OCI-M1 (cell line): ENCODE data around the gene APOC3.

Experiments
- DNase-seq: peaks from one replicate; lab custom pipeline; 2025; lab: John Stamatoyannopoulos, UW

Gene APOC3

DNA sequence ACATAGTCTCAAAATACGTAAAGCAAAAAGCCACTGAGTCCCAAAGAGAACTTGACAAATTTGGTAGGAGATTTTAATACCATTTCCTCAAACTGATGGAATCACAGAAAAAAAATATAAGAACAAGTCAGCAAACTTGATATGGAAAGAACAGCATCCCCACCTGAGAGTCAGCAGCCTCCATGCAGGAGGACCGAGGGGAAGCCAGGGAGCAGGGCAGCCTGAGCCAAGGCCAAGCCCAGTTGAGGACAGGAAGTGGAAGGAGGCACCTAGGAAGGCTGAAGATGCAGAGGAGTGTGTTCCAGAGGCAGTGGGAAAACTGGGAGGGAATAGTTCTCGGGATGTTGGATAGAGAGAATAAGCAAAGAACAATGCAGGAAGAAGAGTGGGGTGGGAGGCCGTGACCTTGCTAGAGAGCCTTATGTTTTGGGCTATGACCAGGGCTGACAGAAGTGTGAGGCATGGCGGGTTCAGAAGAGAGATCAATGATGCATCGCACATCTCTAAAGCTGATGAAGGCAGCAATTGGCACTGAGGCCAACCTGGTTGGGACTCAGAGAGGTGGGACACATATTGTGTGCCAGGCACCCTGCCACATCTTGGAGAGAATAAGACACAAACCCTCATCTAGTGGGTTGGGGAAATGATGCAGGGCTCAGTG lies 22.0 kb upstream of the APOC3 start:
- DNase-seq, result no peak

DNA sequence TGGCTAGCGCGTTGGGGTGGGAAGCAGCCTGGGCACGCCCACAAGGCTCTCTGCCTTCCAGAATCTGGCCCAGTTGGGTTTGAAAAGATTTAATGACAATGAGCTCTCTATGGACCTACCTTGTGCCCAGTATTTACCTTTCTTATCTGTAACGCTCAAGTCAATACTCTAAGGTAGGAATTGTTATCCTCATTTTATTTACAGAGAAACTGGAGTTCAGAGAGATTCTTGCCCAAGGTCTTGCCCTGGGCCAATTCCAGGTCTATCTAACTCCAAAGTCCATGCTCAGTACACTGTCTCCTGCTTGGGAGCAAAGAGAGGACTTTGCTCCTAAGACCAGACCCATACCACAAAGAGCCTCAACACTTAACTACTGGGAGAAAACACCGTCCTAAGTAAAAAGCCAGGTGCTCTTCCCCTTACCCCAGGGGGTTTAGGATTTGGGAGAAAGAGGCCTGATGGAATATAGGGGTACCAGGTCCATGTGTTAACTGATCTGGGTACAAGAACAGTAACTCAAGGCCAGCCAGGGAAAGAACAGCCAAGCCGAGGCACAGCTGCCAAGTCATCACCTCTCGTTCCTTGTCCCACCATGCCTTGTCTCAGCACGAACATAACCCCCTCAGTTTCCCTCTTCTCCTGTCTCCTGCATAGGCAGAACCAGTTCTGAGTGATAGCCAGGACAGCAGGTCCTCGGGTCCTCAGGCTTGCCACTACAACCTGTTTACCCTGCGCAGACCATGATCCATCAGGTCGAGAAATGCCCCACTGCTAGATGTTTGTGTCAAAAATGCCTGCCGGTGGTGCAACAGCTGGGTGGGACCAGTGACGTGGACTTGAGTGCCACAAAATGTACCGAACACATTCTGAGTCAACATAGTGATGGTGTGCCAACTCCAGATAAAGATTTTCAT lies 21.2 kb upstream of the APOC3 start:
- no peak for DNase-seq

DNA sequence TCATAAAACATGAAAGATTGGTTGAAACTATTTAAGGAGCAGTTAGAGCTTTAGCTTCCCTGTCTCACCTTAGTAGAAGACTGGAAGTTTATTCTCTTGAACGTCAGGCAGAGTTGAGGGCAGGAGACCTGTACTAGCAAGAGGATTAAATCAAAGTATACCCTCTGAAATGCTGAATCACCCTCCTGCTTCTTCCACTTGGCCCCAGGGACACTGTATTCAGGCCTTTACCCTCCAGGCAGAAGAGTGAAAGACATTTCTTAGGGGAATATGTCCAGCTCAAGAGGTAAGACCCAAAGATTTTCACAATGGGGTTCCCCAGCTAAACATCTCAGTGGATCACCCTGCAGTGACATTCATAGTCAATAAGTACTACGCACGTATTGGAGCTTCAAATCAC lies 18.5 kb upstream of the APOC3 start:
- peak; percentile 26 for DNase-seq

DNA sequence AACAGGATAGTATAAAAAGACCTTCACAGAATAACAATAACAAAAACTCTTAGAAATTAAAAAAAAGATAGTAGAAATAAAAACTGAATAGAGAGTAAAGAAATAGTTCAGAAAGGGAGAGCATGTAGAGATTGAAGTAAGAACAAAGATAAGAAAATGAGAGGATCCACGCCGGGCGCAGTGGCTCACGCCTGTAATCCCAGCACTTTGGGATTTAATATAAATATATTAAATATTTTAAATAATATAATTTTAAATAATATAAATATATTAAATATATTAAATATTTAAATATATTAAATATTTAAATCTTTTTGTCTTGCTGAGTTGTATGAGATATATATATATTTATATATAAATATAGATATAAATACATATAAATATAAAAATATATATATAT lies 17.6 kb upstream of the APOC3 start:
- DNase-seq, result no peak

DNA sequence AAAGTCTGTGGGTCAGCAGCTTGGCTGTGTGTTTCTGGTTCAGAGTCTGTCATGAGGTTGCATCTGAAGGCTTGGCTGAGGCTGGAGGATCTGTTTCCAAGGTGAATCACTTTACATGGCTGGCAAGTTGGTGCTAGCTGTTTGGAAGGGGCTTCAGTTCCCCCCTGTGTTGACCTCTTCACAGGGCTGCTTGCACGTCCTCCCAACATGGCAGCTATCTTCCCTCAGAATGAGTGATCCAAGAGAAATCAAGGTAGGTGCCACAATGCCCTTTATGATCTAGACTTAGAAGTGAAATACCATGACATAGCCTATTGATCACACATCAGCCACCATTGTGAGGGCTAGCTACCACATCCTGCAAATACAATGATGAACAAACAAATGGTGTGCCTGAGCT lies 16.5 kb upstream of the APOC3 start:
- DNase-seq, result no peak

DNA sequence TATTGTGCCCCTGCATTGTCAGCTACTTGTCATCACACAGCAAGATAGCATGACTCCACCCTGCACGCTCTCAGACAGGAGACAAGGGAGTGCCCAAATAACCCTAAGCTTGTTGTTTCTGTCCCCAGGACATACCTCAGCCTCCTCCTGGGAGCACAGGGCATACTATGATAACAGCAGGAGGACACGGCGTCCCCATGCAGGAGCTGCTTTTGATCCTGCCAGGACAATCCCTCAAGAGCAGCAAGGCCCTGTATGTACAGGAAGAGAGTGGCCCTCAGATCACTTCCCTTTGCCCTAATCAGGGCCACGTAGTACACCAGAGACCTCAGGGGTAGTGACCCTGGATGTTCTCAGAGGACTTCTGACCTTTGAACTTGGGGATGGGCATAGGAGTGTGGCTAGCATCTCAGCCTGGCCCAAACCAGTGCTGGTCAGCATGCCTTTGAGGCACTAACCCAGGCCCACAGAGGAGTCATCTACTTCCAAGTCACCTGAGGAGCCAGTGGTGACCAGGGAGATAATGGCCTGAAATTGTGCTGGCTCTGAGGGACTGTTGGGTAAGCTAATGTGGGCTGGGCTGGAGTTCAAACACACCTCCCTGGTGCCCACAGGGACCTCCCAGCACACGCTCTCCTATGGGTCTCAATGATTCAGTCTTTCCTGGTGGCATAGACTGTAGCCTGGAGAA lies 15.8 kb upstream of the APOC3 start:
- DNase-seq, result no peak

DNA sequence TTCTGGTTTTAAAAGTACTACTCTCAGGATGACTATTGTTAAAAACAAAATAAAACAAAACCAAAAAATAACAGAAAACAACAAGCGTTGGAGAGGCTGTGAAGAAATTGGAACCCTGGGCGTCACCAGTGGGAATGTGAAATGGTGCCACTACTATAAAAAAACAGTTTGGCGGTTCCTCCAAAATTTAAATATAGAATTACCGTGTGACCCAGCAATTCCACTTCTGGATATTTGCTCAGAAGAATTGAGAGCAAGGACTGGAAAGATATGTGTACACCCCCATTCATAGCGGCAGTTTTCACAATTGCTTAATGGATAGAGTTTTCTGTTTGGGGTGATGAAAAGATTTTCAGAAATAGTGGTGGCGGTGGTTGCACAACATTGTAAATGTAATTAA lies 15.2 kb upstream of the APOC3 start:
- no peak for DNase-seq

DNA sequence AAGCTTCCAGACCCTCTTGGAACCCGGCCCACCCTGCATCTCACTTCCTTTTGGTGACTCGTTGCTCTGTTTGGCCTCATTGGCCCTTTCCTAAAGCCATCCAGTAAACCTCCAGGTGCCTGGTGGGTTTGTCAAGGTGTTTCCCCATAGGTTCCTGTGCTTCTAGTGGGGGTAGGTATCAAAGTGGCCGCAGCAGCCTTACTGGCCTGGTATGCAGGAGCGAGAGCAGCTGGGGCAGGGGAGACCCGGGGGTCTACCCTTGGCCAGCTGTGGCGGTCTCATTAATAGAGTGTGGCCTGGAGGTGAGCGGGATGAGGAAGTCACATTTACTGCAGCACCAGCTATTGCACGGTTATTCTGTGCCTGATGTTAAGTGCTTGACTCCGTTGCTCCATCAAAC lies 10.7 kb upstream of the APOC3 start:
- no peak for DNase-seq

DNA sequence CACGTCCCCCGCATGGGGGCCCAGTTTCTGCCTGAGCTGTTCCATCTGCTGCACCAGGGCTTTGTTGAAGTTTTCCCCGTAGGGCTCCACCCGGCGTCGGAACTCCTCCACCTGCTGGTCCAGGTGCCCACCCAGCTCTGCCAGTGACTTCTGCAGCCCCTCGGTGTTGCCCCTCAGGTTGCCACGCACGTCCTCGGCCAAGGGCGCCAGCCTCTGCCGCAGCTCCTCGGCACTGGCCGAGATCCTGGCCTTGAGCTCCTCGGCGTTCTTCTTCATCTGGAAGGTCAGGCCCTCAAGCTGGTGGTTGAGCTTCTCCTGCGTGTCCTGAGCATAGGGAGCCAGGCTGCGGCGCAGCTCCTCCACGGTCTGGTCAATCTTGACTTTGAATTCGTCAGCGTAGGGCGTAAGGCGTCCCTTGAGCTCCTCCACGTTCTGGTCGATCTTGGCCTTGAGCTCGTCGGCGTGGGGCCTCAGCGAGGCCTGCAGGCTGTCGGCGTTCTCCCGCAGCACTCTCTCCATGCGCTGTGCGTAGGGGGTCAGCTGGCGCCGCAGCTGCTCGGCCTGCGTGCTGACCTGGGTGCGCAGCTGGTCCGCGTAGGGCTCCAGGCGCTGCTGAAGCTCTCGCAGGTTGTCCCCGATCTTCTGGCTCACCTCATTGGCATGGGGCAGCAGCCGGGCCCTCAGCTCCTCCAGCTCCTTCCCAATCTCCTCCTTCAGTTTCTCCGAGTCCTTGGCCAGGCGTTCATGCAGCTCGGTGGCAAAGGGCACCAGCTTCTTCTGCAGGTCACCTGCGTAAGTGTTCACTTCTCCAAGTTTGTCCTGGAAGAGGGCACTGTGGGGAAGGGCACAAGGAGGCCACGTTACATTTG lies 8.4 kb upstream of the APOC3 start:
- DNase-seq, result no peak

DNA sequence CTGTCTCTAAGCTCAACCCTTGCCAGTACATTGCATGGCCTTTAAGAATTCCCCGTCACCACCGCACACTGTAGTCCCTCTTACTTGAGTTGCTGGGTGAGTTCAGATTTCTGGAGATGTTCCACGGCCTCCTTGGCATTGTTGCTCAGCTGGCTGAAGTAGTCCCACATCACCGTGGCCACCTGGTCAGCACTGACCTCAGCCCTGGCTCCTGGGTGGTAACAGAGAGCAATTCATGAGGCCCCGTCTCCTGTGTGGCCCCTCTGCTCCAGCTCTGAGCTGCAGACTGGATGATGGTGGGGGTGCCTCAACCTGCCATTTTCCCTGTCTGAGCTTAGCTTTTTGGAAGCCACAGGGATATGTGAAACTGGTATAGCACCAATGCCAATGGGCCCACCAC lies 7.1 kb upstream of the APOC3 start:
- no peak for DNase-seq

DNA sequence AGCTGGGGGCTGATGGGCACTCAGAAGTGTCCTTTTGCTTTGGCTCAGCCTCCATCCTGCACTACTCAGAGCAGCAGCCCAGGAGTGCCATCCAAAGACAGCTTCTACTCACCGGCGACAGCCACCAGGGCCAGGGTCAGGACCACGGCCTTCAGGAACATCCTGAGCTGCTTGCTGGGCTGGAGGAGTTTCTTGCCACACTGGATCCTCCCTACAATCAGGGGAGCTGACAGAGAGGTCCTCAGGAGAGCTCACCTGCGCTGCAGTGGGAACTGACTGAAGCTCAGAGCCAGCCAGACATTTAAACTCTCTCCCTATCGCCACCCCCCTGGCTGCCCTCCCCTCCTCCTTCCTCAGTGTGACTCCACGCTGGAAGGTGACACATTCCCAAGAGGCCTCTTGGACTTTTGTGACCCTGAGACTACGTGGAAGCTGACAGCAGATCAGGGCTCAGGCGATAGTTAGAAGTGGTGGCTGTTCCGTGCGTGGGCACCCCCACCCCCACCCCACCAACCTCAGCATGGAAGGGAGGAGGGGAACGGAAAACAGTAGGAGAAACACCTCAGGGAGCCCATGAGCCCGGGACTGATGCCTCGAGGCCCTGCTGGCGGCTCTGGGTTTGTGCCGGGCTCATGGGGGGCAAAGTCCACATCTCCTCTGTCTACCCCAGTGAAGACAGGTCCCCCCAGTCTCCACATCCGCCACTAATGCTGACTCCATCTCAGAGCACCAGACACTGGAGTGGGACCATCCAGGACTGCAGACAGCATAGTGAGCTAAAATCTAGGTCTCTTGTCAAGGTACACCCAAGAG lies 6.5 kb upstream of the APOC3 start, which contains the start of gene APOA4:
Gene APOA4 (minus strand): TSS at position 274 of the 813 bp plus-strand sequence. CDS start 113 bp downstream, at position 161.
- DNase-seq, result no peak

DNA sequence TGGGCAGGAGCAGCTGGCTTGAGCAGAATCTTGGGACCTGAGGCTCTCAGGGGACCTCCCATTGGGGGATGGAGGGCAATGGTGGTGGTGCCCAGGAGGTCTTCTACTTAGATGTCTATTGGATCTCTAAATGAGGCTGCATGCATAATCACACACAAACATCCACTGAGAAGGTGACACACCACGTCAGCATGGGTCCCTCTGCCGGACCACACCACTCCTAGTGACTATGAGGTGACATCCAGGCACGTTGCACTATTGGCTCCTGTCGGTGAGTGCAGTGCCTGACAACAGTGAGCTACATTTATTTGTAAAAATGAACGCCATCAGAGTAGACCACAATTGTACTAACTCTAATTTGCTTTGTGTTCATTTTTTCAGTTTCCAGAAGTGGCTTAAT lies 4.3 kb upstream of the APOC3 start:
- no peak for DNase-seq

DNA sequence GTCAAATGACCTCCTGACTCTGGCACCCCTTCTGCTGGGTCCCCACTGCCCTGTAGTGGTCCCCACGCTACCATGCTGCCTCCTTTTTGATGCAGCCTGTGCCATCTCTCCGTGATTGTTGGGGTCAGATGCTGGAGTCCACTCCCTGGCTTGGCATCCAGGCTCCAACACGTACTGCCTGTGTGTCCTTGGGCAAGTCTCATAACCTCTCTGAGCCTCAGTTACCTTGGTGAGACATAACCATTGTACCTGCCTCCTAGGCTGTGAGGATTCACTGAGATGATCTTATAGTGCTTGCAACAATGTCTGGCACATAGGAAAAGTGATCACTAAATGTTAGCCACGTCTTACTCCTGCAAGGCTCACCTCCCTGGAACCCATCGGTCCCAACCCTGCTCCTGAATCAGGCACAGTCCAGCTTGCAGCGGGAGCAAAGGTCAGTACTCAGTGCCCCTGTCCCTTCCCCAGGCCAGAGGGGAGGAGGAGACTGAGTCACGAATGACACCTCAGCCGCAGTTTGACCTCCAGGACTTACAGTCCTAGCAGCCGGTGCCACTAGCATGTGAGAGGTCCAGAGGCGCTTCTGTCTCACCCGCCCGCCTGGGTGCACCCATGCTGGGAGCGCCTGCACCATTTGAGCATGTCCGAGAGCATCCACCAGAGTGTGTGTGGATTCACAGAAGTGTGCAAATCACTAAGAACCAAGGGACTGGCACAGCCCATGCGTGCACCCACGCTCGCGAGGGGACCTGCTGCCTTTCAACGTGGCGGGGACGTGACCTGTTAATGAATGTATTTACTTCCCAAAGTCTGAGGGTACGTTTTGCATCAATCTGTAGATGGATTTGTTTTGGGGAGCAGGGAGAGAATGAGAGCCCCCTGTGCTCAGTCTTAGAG lies 3.6 kb upstream of the APOC3 start:
- DNase-seq, result no peak

DNA sequence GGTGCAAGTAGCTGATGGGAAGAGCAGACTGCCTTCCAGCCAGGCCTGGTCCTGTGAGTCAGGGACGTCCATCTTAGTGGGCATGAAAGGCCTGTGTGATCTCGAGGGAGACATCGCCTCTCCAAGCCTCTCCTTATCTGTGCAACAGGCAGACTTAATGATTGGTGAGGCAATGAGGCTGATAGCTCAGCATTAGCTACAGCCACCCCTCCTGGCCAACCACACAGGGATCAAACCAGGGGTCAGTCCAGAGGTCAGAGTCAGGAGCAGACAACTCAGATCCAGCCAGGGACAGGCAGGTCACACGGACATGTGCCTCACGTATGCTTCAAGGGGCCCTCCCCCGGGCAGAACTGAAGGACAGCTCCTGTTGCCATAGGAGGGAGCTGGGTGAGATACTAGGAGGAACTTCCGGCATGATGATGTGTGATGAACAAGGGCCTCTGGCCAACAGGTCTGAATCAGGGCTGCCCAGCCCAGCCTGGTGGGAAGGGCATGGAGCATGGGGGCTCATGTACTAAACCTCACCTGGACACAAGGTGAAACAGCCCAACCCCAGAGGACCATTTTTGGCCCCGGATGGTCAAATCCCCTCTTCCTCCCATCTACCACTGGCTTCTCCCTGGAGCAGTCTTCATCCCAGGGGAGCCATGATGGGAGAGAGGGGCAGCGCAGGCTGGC lies 2.8 kb upstream of the APOC3 start:
- DNase-seq, result no peak

DNA sequence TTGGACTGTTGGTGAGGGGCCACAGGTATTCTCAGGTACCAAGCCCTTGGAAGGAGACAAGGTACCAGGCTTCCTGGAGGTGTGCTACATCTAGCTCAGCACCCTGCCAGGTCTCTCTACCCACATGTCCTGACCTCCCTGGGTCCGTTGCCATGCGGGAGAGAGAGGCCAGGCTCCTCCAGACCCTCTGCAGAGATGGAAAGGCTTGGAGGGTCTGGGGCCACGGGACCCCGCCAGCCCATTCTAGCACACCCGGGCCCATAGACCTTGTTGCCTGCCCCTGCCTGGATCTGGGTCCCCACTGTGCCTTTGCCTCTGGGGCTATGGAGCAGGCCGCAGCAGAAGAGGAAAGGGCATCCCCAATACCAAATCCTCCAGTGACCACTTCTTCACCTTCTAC lies 2.2 kb upstream of the APOC3 start:
- no peak for DNase-seq

DNA sequence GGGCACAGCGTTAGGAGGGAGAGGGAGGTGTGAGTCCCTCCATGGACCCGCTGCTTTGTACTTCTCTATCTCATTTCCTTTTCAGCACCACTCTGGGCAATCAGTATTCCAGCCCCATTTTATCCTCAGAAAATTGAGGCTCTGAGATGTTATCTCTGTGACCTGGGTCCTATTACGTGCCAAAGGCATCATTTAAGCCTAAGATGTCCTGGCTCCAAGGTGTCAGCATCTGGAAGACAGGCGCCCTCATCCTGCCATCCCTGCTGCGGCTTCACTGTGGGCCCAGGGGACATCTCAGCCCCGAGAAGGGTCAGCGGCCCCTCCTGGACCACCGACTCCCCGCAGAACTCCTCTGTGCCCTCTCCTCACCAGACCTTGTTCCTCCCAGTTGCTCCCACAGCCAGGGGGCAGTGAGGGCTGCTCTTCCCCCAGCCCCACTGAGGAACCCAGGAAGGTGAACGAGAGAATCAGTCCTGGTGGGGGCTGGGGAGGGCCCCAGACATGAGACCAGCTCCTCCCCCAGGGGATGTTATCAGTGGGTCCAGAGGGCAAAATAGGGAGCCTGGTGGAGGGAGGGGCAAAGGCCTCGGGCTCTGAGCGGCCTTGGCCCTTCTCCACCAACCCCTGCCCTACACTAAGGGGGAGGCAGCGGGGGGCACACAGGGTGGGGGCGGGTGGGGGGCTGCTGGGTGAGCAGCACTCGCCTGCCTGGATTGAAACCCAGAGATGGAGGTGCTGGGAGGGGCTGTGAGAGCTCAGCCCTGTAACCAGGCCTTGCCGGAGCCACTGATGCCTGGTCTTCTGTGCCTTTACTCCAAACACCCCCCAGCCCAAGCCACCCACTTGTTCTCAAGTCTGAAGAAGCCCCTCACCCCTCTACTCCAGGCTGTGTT lies 829 bp upstream of the APOC3 start:
- peak; percentile 39 for DNase-seq

DNA sequence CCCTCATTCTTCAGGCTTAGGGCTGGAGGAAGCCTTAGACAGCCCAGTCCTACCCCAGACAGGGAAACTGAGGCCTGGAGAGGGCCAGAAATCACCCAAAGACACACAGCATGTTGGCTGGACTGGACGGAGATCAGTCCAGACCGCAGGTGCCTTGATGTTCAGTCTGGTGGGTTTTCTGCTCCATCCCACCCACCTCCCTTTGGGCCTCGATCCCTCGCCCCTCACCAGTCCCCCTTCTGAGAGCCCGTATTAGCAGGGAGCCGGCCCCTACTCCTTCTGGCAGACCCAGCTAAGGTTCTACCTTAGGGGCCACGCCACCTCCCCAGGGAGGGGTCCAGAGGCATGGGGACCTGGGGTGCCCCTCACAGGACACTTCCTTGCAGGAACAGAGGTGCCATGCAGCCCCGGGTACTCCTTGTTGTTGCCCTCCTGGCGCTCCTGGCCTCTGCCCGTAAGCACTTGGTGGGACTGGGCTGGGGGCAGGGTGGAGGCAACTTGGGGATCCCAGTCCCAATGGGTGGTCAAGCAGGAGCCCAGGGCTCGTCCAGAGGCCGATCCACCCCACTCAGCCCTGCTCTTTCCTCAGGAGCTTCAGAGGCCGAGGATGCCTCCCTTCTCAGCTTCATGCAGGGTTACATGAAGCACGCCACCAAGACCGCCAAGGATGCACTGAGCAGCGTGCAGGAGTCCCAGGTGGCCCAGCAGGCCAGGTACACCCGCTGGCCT lies 641 bp downstream of the APOC3 start:
- no peak for DNase-seq
